Kidney (tissue), 14 donors: ENCODE results near the gene FBXW9. TPM values are rescaled to one million over a fixed set of nuclear protein-coding genes. Genes with fewer than 3 reads are reported as not detected.

Experiments used
- DNase-seq, 5 donors: peaks; one replicate each; pipeline ENCODE4 v3.0.0-alpha.2; 2013 to 2020
- FAIRE-seq: peaks from 2 replicates; lab custom pipeline; 2012; peaks lifted over from hg19 to GRCh38; lab: Jason Lieb, UNC
- H3K27ac ChIP-seq, 2 donors: one replicate each; pipeline ENCODE4 v1.7.0; 2013; ENCODE audit warnings: low read depth in 2 of 2, low read length in 2 of 2, inconsistent platforms in 1 of 2
- H3K27me3 ChIP-seq: one replicate; pipeline ENCODE4 v1.7.1; 2013; ENCODE audit warnings: low read length, inconsistent platforms; ENCODE audit not compliant: control insufficient read depth, insufficient read depth
- H3K36me3 ChIP-seq, 3 donors: one replicate each; pipeline versions ENCODE4 v1.7.0 to v1.7.1; 2013; ENCODE audit warnings: low read length in 3 of 3, control low read depth in 1 of 3, inconsistent platforms in 1 of 3; ENCODE audit not compliant: insufficient read depth in 3 of 3, control insufficient read depth in 2 of 3
- H3K4me1 ChIP-seq, 3 donors: one replicate each; pipeline versions ENCODE4 v1.7.0 to v1.7.1; 2013; ENCODE audit warnings: low read length in 3 of 3, inconsistent platforms in 1 of 3, low read depth in 1 of 3; ENCODE audit not compliant: control insufficient read depth in 2 of 3, insufficient read depth in 2 of 3
- H3K4me3 ChIP-seq, 3 donors: one replicate each; pipeline versions ENCODE4 v1.7.0 to v1.8.1; 2013; ENCODE audit warnings: low read length in 3 of 3, control low read depth in 1 of 3, inconsistent platforms in 1 of 3
- H3K9ac ChIP-seq, 3 donors: one replicate each; pipeline versions ENCODE4 v1.7.0 to v1.7.1; 2013; ENCODE audit warnings: low read length in 3 of 3, control low read depth in 1 of 3, inconsistent platforms in 1 of 3
- H3K9me3 ChIP-seq, 3 donors: one replicate each; pipeline versions ENCODE4 v1.7.0 to v1.7.1; 2013; ENCODE audit warnings: low read length in 3 of 3, control low read depth in 1 of 3, inconsistent platforms in 1 of 3; ENCODE audit not compliant: control insufficient read depth in 2 of 3, insufficient read depth in 1 of 3
- intact Hi-C: fragments of 100-400 bp; cut with DNase I; formaldehyde crosslinking; loops from one replicate; pipeline ENCODE4 v1.11.1; 2022
- polyA plus RNA-seq: library from polyadenylated mRNA; stranded (reverse); fragments of 350-450 nt; fragmentation: Illumina TruSeq; extraction: RNeasy Lipid Tissue Mini Kit (QIAGEN cat#74804); gene quantifications from one replicate; pipeline ENCODE4 v1.2.3, GENCODE V29; 2014; ENCODE audit warnings: low read depth, low replicate concordance; ENCODE audit not compliant: insufficient read depth
- total RNA-seq: library from RNA; stranded (reverse); fragmentation: NEBNext Ultra II Directional; extraction: Animal tissue kit (Norgen Biotek cat#: 25700); gene quantifications from one replicate; pipeline ENCODE4 v1.2.1, GENCODE V29; 2021
- TF ChIP-seq, protein P1 (sequence below): IDR thresholded peaks from 3 replicates; pipeline ENCODE4 v1.5.1; 2012; ENCODE audit warnings: mild to moderate bottlenecking, moderate library complexity, borderline replicate concordance; ENCODE audit not compliant: insufficient read depth; ENCODE audit errors: extremely low read depth
- donor health status: control.
- donor health status: control.
- donor health status: control.
- donor health status: control.
- donor health status: control.
- donor health status: DM: yes; HTN: yes; CAD: no.
- donor health status: Normal renal cell carcinoma (clear cell type).

The FBXW9 gene
- total and polyA plus RNA-seq, 2 donors from 2014 or later = 11.4 to 14.9 TPM

DNA sequence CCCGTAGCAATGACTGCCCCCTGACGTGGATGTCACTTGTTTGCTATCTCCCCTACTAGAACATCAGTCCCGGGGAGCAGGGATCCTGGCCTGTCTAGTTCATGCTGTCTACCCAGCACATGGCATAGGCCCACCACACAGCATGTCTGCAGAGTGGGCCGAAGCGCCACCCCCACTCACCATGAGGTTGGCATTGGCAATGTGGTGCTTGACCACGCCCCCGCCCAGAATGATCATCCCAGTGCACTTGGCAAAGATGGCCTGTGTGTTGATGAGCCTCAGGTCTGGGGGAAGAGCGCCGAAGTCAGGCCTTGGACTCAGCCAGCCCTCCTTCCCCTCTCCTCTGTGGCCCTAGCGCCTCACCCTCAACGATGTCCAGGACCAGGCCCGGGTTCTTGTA is 19.5 kb downstream of the FBXW9 start:
- no peak overlapping the region for H3K4me3 ChIP-seq
- no peak overlapping the region for H3K27ac ChIP-seq
- FAIRE-seq (no peak), DNase-seq (no peak)
- intact Hi-C loops = loop anchor here (10.0 kb wide), 1 partner anchor 118 kb away; the partner anchor contains the start of gene JUNB
- peaks cover 13 to 44% (median 28%) of the 10 kb centered on the region in 3 donors for H3K36me3 ChIP-seq
- TF ChIP-seq, protein P1, sequence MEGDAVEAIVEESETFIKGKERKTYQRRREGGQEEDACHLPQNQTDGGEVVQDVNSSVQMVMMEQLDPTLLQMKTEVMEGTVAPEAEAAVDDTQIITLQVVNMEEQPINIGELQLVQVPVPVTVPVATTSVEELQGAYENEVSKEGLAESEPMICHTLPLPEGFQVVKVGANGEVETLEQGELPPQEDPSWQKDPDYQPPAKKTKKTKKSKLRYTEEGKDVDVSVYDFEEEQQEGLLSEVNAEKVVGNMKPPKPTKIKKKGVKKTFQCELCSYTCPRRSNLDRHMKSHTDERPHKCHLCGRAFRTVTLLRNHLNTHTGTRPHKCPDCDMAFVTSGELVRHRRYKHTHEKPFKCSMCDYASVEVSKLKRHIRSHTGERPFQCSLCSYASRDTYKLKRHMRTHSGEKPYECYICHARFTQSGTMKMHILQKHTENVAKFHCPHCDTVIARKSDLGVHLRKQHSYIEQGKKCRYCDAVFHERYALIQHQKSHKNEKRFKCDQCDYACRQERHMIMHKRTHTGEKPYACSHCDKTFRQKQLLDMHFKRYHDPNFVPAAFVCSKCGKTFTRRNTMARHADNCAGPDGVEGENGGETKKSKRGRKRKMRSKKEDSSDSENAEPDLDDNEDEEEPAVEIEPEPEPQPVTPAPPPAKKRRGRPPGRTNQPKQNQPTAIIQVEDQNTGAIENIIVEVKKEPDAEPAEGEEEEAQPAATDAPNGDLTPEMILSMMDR = no peak
- H3K9me3 ChIP-seq = no peaks in the 10 kb centered on the region
- H3K27me3 ChIP-seq = no peaks in the 10 kb centered on the region
- peaks cover 0 to 4% (median 0%) of the 10 kb centered on the region in 3 donors for H3K4me1 ChIP-seq
- H3K9ac ChIP-seq = no peak overlapping the region

GRCh38 chr19:12676384-12676792 is 20.0 kb downstream of the FBXW9 start:
- no peak overlapping the region for H3K4me3 ChIP-seq
- intact Hi-C loops = loop anchor here (10.0 kb wide), 1 partner anchor 118 kb away; the partner anchor contains the start of gene JUNB
- TF ChIP-seq, protein P1 = peak; percentile 79
- DNase-seq (peak; percentile 80 to 91 (median 86)), FAIRE-seq (no peak)
- H3K27ac ChIP-seq = no peak overlapping the region
- H3K27me3 ChIP-seq = no peaks in the 10 kb centered on the region
- H3K36me3 ChIP-seq = peaks cover 13 to 44% (median 28%) of the 10 kb centered on the region in 3 donors
- peaks cover 0 to 4% (median 0%) of the 10 kb centered on the region in 3 donors for H3K4me1 ChIP-seq
- H3K9me3 ChIP-seq = no peaks in the 10 kb centered on the region
- no peak overlapping the region for H3K9ac ChIP-seq

- FAIRE-seq (no peak), DNase-seq (no peak)
- Histone ChIP-seq H3K27me3 (no peaks in the 10 kb centered on the region), H3K9ac (no peak overlapping the region), H3K4me3 (no peak overlapping the region), H3K9me3 (no peaks in the 10 kb centered on the region), H3K4me1 (peaks cover 0 to 4% (median 0%) of the 10 kb centered on the region in 3 donors), H3K27ac (no peak overlapping the region), H3K36me3 (peaks cover 13 to 44% (median 28%) of the 10 kb centered on the region in 3 donors)
- TF ChIP-seq, protein P1 = no peak
- intact Hi-C loops = loop anchor here (10.0 kb wide), 1 partner anchor 119 kb away; the partner anchor contains the start of gene JUNB
Observed at GRCh38 chr19:12675940-12676339, 20.5 kb downstream of the FBXW9 start.
